ENCODE data around the gene TMEM59L.

- TF ChIP-seq CTCF (IDR thresholded peaks at IDR 0.05; ENCODE audit: low read depth, low read length, missing input control) (no peak), EGR1 (IDR thresholded peaks at IDR 0.05; ENCODE audit: low read depth in 2 of 2) (no peak), REST (IDR thresholded peaks at IDR 0.05) (no peak)
Observed at GRCh38 chr19:18595475-18595874, 17.2 kb upstream of the TMEM59L start.
